Mammary epithelial cell (primary cell): Measurements from ENCODE around the gene EED.

ENCODE experiments used
- EZH2 ChIP-seq: IDR thresholded peaks from 2 replicates; pipeline ENCODE4 v1.6.1; 2012; ENCODE audit warnings: low read length, inconsistent platforms, borderline replicate concordance
- TF ChIP-seq, protein P1 (sequence below), 2 donors: IDR thresholded peaks in 1 of 2; conservative IDR thresholded peaks in 1 of 2; 2 replicates each; pipeline ENCODE4 v1.5.1; 2011 to 2012; ENCODE audit warnings: inconsistent platforms in 2 of 2, low read length in 2 of 2, mild to moderate bottlenecking in 2 of 2, control low read depth in 1 of 2, low read depth in 1 of 2; ENCODE audit not compliant: insufficient read depth in 1 of 2; ENCODE audit errors: extremely low read depth in 1 of 2

DNA sequence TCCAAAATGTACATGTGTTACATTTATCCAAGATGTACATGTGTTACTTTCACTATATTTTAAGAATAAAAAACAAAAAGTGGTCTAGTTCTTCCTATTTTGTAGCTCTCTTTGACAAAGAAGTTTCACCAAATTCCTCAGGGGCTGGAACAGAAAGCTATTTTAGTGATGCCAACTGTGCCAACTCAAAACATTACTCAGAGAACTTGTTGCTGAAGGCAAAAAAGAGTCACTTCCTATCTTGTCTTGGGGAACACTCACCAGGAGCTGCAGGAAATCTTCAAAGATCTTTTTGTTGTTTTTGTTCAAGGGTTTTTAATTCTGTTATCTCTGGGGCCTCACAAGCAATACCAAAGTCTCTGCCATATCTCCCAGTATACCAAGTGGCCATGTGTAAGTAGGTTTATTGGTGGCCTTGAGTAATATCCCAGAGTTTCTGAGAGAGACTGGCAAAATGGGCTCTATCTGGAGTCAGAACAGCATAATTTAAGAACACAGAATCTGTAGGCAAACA is 13.6 kb upstream of the EED start:
- TF ChIP-seq, protein P1, sequence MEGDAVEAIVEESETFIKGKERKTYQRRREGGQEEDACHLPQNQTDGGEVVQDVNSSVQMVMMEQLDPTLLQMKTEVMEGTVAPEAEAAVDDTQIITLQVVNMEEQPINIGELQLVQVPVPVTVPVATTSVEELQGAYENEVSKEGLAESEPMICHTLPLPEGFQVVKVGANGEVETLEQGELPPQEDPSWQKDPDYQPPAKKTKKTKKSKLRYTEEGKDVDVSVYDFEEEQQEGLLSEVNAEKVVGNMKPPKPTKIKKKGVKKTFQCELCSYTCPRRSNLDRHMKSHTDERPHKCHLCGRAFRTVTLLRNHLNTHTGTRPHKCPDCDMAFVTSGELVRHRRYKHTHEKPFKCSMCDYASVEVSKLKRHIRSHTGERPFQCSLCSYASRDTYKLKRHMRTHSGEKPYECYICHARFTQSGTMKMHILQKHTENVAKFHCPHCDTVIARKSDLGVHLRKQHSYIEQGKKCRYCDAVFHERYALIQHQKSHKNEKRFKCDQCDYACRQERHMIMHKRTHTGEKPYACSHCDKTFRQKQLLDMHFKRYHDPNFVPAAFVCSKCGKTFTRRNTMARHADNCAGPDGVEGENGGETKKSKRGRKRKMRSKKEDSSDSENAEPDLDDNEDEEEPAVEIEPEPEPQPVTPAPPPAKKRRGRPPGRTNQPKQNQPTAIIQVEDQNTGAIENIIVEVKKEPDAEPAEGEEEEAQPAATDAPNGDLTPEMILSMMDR (conservative IDR thresholded peaks at IDR 0.05 in 1 of 2, IDR thresholded peaks at IDR 0.05 in 1 of 2; ENCODE audit: extremely low read depth in 1 of 2, insufficient read depth in 1 of 2, low read depth in 1 of 2, low read length in 2 of 2): no peak
- TF ChIP-seq EZH2: no peak
